ENCODE results near the gene PARP14. TPM values are rescaled to one million over a fixed set of nuclear protein-coding genes. Genes with fewer than 3 reads are reported as not detected.
"Not testable (repeated sequence)": the region's sequence is repeated elsewhere in the genome, so short reads cannot be mapped to it uniquely, and the experiment has no call there.

The PARP14 gene
- total RNA-seq, 1 experiment from 2014 or later, result 23.8 TPM

DNA sequence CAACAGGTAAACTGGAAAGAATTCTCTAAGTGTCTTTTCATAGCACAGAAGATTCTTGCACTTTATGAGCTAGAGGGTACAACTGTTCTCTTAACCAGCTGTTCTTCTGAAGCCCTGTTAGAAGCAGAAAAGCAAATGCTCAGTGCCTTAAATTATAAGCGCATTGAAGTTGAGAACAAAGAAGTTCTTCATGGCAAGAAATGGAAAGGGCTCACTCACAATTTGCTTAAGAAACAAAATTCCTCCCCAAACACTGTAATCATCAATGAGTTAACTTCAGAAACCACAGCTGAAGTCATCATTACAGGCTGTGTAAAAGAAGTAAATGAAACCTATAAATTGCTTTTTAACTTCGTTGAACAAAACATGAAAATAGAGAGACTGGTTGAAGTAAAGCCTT, 19.6 kb downstream of the PARP14 start:
- no peaks in the 10 kb centered on the region for H3K27me3 Mint-ChIP-seq (ENCODE audit: insufficient read depth, unreplicated experiment)
- POLR2A ChIA-PET, result no interaction called here
- no peaks in the 10 kb centered on the region for H3K27me3 ChIP-seq (replicated peaks; ENCODE audit: control insufficient read depth, insufficient read depth, low read length)
- peaks cover 9% of the 10 kb centered on the region; the same call in 1 of the 2 replicates for H3K4me1 ChIP-seq
- peak overlapping the region; percentile 61 for H3K27ac Mint-ChIP-seq (ENCODE audit: unreplicated experiment)
- TF ChIP-seq, protein P1, sequence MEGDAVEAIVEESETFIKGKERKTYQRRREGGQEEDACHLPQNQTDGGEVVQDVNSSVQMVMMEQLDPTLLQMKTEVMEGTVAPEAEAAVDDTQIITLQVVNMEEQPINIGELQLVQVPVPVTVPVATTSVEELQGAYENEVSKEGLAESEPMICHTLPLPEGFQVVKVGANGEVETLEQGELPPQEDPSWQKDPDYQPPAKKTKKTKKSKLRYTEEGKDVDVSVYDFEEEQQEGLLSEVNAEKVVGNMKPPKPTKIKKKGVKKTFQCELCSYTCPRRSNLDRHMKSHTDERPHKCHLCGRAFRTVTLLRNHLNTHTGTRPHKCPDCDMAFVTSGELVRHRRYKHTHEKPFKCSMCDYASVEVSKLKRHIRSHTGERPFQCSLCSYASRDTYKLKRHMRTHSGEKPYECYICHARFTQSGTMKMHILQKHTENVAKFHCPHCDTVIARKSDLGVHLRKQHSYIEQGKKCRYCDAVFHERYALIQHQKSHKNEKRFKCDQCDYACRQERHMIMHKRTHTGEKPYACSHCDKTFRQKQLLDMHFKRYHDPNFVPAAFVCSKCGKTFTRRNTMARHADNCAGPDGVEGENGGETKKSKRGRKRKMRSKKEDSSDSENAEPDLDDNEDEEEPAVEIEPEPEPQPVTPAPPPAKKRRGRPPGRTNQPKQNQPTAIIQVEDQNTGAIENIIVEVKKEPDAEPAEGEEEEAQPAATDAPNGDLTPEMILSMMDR (IDR thresholded peaks at IDR 0.05; ENCODE audit: insufficient read depth in 1 of 2, low read depth in 1 of 2, low read length in 1 of 2, severe bottlenecking in 1 of 2, unreplicated experiment in 1 of 2), result no peak
- no peaks in the 10 kb centered on the region for H3K9me3 Mint-ChIP-seq (ENCODE audit: unreplicated experiment)
- BruUV-seq (replicated peaks), result no TSS peak
- H3K36me3 ChIP-seq (ENCODE audit: control insufficient read depth, insufficient read depth, low read length), result no peaks in the 10 kb centered on the region; the same call in 1 of the 2 replicates
- no peak overlapping the region for H3K4me3 ChIP-seq (ENCODE audit: low read depth, low read length)
- no peak for DNase-seq
- H3K4me1 Mint-ChIP-seq (ENCODE audit: low read depth, unreplicated experiment), result peaks cover 19% of the 10 kb centered on the region
- peaks cover 37% of the 10 kb centered on the region for H3K36me3 Mint-ChIP-seq (ENCODE audit: insufficient read depth, unreplicated experiment)
- H3K9me3 ChIP-seq, result no peaks in the 10 kb centered on the region
- H3K4me3 Mint-ChIP-seq (ENCODE audit: unreplicated experiment), result peak overlapping the region; percentile 37
- intact Hi-C loops (cut with micrococcal nuclease; ENCODE audit: unreplicated experiment), result no loop called here
- CTCF ChIA-PET, result no interaction called here

DNA sequence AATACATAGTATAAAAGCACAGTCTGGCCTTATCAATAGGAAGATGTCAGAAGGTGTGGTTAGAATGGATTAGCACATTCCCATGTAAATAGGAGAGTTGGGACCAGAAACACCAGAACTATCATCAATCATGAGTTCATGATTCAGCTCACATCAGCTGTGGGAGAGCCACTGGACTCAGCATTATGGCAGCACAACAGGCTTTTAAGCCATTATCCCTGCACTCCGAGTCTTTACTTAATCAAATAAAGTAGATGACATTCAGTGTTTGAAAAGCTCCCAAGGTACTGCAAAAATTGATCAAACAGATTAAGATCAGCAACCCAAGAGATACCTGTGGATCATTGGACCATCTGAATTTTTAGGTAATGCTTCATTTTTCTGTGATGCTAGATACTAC, 24.7 kb downstream of the PARP14 start:
- Mint-ChIP-seq H3K4me1 (ENCODE audit: low read depth, unreplicated experiment) (peaks cover 8% of the 10 kb centered on the region), H3K27ac (ENCODE audit: unreplicated experiment) (no peak overlapping the region), H3K9me3 (ENCODE audit: unreplicated experiment) (no peaks in the 10 kb centered on the region), H3K4me3 (ENCODE audit: unreplicated experiment) (no peak overlapping the region), H3K36me3 (ENCODE audit: insufficient read depth, unreplicated experiment) (peaks cover 13% of the 10 kb centered on the region), H3K27me3 (ENCODE audit: insufficient read depth, unreplicated experiment) (no peaks in the 10 kb centered on the region)
- Histone ChIP-seq H3K36me3 (ENCODE audit: control insufficient read depth, insufficient read depth, low read length) (no peaks in the 10 kb centered on the region; the same call in 1 of the 2 replicates), H3K4me1 (peaks cover 7% of the 10 kb centered on the region; the same call in 1 of the 2 replicates), H3K4me3 (ENCODE audit: low read depth, low read length) (no peak overlapping the region), H3K9me3 (no peaks in the 10 kb centered on the region), H3K27me3 (replicated peaks; ENCODE audit: control insufficient read depth, insufficient read depth, low read length) (no peaks in the 10 kb centered on the region)
- intact Hi-C loops (cut with micrococcal nuclease; ENCODE audit: unreplicated experiment), result no loop called here
- CTCF ChIA-PET, result interaction anchor here (0.6 kb wide), 1 partner anchor 12 kb away, joined by 3 read pairs; no protein-coding TSS in a partner anchor
- no peak for DNase-seq
- TF ChIP-seq, protein P1 (IDR thresholded peaks at IDR 0.05; ENCODE audit: insufficient read depth in 1 of 2, low read depth in 1 of 2, low read length in 1 of 2, severe bottlenecking in 1 of 2, unreplicated experiment in 1 of 2), result no peak
- no TSS peak for BruUV-seq (replicated peaks)
- POLR2A ChIA-PET, result no interaction called here

DNA sequence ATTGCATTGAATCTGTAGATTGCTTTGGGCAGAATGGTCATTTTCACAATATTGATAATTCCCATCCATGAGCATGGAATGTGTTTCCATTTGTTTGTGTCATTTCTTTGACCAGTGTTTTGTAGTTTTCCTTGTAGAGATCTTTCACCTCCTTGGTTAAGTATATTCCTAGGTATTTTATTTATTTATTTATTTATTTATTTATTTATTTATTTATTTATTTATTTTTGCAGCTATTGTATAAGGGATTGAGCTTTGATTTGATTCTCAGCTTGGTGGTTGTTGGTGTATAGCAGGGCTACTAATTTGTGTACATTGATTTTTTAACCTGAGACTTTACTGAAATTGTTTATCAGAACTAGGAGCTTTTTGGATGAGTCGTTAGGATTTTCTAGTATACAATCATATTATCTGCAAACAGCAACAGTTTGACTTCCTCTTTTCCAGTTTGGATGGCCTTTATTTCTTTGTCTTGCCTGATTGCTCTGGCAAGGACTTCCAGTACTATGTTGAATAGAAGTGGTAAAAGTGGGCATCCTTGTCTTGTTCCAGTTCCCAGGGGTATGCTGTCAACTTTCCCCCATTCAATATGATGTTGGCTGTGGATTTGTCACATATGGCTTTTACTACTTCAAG, 30.1 kb downstream of the PARP14 start:
- H3K4me3 Mint-ChIP-seq (ENCODE audit: unreplicated experiment); H3K36me3 Mint-ChIP-seq (ENCODE audit: insufficient read depth, unreplicated experiment); DNase-seq; POLR2A ChIA-PET; H3K27ac Mint-ChIP-seq (ENCODE audit: unreplicated experiment); intact Hi-C loops (cut with micrococcal nuclease; ENCODE audit: unreplicated experiment); CTCF ChIA-PET; BruUV-seq (replicated peaks); H3K4me3 ChIP-seq (ENCODE audit: low read depth, low read length); H3K9me3 Mint-ChIP-seq (ENCODE audit: unreplicated experiment); H3K27me3 Mint-ChIP-seq (ENCODE audit: insufficient read depth, unreplicated experiment); H3K4me1 ChIP-seq; H3K9me3 ChIP-seq; H3K36me3 ChIP-seq (ENCODE audit: control insufficient read depth, insufficient read depth, low read length); H3K27me3 ChIP-seq (replicated peaks; ENCODE audit: control insufficient read depth, insufficient read depth, low read length); H3K4me1 Mint-ChIP-seq (ENCODE audit: low read depth, unreplicated experiment): not testable (repeated sequence)

All from Caco-2 (cell line).